ES-I3 (cell line): Measurements from ENCODE around the gene MAN1A1.
"Not testable (repeated sequence)": the region's sequence is repeated elsewhere in the genome, so short reads cannot be mapped to it uniquely, and the experiment has no call there.

Experiments used
- H3K36me3 ChIP-seq: 2 replicates; pipeline ENCODE4 v1.6.1; 2013; ENCODE audit warnings: mild to moderate bottlenecking, low read length, control low read depth, moderate library complexity; ENCODE audit not compliant: insufficient read depth
- H3K4me1 ChIP-seq: 2 replicates; pipeline ENCODE4 v1.6.1; 2013; ENCODE audit warnings: mild to moderate bottlenecking, control low read depth, low read length; ENCODE audit not compliant: insufficient read depth
- H3K9ac ChIP-seq: 2 replicates; pipeline ENCODE4 v1.6.1; 2013; ENCODE audit warnings: low read depth, mild to moderate bottlenecking, low read length, moderate library complexity
- H3K9me3 ChIP-seq: 2 replicates; pipeline ENCODE4 v1.6.1; 2013; ENCODE audit warnings: mild to moderate bottlenecking, low read length, moderate library complexity; ENCODE audit not compliant: control insufficient read depth, insufficient read depth

Gene MAN1A1

GRCh38 chr6:119349361-119350201, at the start of gene MAN1A1:
Gene MAN1A1, minus strand, starts transcription at chr6:119349761. Its CDS starts 696 bp downstream, at chr6:119349065.
- no peaks in the 10 kb centered on the region for H3K36me3 ChIP-seq
- H3K4me1 ChIP-seq, result peaks cover 7% of the 10 kb centered on the region
- peak within 1 kb of the TSS; percentile 72 for H3K9ac ChIP-seq
- H3K9me3 ChIP-seq, result no peaks in the 10 kb centered on the region

- Histone ChIP-seq H3K9ac (no peak overlapping the region), H3K9me3 (peaks cover 13% of the 10 kb centered on the region), H3K4me1 (no peaks in the 10 kb centered on the region), H3K36me3 (no peaks in the 10 kb centered on the region)
These were observed 45.6 kb upstream of the MAN1A1 start for GRCh38 chr6:119395192-119395591.

DNA sequence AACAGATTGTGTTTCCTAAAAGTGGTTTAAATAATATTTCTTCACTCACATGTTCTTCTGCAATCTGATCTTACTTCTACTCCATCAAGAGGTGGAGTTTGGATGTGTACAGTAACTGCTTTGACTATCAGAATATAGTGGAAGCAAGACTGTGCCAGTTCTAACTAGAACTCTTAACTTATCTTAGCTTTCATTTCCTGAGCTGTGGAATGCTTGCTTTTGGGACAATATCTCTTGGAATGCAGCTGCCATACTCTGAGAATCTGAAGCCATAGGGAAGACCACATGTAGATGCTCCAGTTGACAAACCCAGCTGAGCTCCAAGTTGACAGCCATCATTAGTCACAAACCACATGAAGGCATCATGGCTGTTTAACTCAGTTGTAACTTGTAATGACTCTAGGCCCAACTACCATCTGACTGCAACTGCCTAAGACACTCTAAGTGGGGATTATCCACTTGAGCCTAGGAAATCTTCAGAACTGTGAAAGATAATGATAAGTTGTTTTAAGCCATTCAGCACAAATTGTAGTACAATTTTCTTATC, 40.8 kb upstream of the MAN1A1 start:
- Histone ChIP-seq H3K4me1 (no peaks in the 10 kb centered on the region), H3K9me3 (no peaks in the 10 kb centered on the region; the same call in 1 of the 2 replicates), H3K36me3 (no peaks in the 10 kb centered on the region), H3K9ac (no peak overlapping the region)

- no peak overlapping the region for H3K9ac ChIP-seq
These were observed 36.4 kb upstream of the MAN1A1 start for GRCh38 chr6:119385994-119386393.

GRCh38 chr6:119384444-119384843, 34.9 kb upstream of the MAN1A1 start:
- no peaks in the 10 kb centered on the region for H3K36me3 ChIP-seq
- no peaks in the 10 kb centered on the region for H3K9me3 ChIP-seq
- H3K4me1 ChIP-seq, result no peaks in the 10 kb centered on the region
- H3K9ac ChIP-seq, result no peak overlapping the region

More at GRCh38 chr6:119385994-119386393, 36.4 kb upstream of the MAN1A1 start:
- no peaks in the 10 kb centered on the region for H3K4me1 ChIP-seq
- no peaks in the 10 kb centered on the region for H3K9me3 ChIP-seq
- no peaks in the 10 kb centered on the region for H3K36me3 ChIP-seq

GRCh38 chr6:119379809-119380208, 30.2 kb upstream of the MAN1A1 start:
- Histone ChIP-seq H3K9me3 (no peaks in the 10 kb centered on the region), H3K4me1 (no peaks in the 10 kb centered on the region), H3K9ac (no peak overlapping the region), H3K36me3 (no peaks in the 10 kb centered on the region)

DNA sequence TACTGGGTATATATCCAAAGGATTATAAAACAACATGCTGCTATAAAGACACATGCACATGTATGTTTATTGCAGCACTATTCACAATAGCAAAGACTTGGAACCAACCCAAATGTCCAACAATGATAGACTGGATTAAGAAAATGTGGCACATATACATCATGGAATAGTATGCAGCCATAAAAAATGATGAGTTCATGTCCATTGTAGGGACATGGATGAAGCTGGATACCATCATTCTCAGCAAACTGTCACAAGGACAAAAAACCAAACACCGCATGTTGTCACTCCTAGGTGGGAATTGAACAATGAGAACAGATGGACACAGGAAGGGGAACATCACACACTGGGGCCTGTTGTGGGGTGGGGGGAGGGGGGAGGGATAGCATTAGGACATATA, 27.5 kb upstream of the MAN1A1 start:
- H3K9me3 ChIP-seq, result not testable (repeated sequence)

DNA sequence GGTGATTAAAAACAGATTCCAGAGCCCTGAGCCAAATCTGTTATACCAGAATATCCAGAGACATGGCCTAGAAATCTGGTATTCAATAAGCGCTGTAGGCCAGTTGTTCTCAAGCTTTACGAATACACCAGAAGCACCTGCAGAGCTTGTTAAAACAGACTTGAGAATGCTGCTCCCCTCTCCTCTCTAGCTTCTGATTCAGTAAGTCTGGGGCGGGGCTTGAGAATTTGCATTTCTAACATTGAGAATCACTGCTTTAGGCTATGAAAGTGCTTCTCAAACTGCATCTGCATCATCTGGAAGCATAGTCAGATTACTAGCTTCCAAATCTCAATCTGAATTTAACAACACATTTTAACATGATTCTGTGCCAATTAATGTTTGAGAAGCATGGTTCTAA, 20.5 kb upstream of the MAN1A1 start:
- H3K36me3 ChIP-seq, result no peaks in the 10 kb centered on the region
- no peaks in the 10 kb centered on the region for H3K9me3 ChIP-seq
- H3K4me1 ChIP-seq, result peaks cover 8% of the 10 kb centered on the region

More for the DNA sequence above, 27.5 kb upstream of the MAN1A1 start:
- H3K4me1 ChIP-seq, H3K9ac ChIP-seq, H3K36me3 ChIP-seq: not testable (repeated sequence)

DNA sequence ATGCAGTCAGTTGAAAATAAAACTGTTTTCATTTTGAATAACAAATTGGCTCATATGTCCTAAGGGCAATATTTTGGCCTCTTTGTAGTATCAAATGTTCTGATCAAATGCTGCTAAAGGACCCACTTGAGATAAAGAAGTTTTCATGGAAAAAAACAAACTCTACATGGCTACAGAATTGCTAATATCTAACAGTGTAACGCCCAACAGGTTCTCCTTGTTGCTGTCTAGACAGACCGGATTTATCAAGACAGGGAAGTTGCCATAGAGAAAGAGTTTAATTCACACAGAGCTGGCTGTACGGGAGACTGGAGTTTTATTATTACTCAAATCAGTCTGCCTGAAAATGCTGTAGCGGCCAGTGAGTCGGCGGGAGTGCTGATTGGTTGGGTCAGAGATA, 19.4 kb upstream of the MAN1A1 start:
- no peak overlapping the region for H3K9ac ChIP-seq
- H3K36me3 ChIP-seq, result no peaks in the 10 kb centered on the region
- no peaks in the 10 kb centered on the region for H3K9me3 ChIP-seq
- peaks cover 8% of the 10 kb centered on the region for H3K4me1 ChIP-seq

More for the DNA sequence above, 20.5 kb upstream of the MAN1A1 start:
- no peak overlapping the region for H3K9ac ChIP-seq

GRCh38 chr6:119361209-119361608, 11.6 kb upstream of the MAN1A1 start:
- H3K9ac ChIP-seq, result no peak overlapping the region
- H3K36me3 ChIP-seq, result no peaks in the 10 kb centered on the region
- H3K9me3 ChIP-seq, result no peaks in the 10 kb centered on the region
- H3K4me1 ChIP-seq, result no peaks in the 10 kb centered on the region

DNA sequence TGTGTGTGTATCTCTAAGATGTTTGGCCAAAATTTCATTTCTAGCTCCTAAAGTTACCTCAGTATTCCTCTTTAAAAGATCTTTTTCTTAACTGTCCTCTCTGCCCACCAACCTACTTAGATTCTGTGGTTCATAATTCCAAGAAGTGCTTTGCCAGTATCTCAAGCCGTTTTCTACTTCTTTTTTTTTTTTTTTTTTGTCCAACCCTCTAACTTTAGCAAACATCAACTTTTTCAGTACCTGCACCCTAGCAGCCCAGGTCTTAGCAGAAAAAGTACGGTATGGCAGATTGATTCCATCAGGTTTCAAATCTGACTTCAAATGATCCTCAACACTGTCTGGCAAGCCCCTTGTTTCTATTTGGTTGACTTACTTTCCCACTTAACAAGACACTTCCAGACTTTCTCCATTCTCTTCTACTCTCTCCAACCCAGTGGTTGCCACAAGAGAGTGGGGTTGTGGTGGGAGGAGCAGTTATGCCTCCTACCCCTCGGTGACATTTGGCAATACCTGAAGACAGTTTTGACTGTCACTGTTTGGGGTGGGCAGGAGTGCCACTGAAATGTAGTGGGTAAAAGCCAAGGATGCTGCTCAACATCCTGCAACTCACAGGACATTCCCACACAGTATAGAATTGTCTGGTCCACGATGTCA, 10.8 kb upstream of the MAN1A1 start:
- no peaks in the 10 kb centered on the region for H3K36me3 ChIP-seq
- H3K9me3 ChIP-seq, result no peaks in the 10 kb centered on the region
- H3K4me1 ChIP-seq, result no peaks in the 10 kb centered on the region
- no peak overlapping the region for H3K9ac ChIP-seq

DNA sequence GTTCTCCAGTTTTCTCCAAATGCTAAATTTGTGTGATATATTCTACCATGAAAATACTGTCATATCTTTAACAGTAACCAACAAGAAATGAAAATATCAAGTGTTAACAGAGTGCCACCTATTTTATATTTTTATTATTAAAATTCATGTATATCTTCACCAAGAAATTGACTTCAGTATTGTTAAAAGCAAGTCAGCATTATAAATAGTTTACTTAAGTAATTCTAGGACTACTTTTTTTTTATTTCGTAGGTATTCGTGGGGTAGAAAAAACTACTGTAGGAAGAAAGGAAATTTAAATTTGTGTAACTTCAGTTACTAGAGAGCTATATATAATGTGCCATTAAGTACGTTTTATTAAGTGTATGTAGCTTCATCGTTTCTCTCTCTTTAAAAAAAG, 6.3 kb upstream of the MAN1A1 start:
- Histone ChIP-seq H3K4me1 (peaks cover 3% of the 10 kb centered on the region; the same call in 1 of the 2 replicates), H3K9ac (no peak overlapping the region), H3K36me3 (no peaks in the 10 kb centered on the region), H3K9me3 (no peaks in the 10 kb centered on the region)

DNA sequence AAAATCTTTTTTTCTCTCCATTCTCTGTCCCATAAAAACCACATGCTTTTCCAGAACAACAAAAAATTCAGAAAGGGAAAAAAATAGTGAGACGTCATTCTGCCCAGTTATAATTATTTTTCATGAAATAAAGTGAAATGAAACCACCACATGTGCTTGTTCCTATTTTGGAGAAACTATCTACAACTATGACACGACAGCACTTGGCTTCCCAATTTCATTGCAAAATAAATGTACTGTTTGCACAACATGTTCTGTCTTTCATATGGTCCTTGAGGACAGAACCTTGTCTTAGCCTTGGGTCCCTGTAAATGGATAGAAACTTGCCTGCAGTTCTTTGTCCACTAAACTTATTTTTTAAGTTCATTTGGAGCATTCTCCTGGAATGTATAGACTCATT, 5.6 kb upstream of the MAN1A1 start:
- Histone ChIP-seq H3K9me3 (no peaks in the 10 kb centered on the region), H3K9ac (no peak overlapping the region), H3K4me1 (peaks cover 3% of the 10 kb centered on the region), H3K36me3 (no peaks in the 10 kb centered on the region)

DNA sequence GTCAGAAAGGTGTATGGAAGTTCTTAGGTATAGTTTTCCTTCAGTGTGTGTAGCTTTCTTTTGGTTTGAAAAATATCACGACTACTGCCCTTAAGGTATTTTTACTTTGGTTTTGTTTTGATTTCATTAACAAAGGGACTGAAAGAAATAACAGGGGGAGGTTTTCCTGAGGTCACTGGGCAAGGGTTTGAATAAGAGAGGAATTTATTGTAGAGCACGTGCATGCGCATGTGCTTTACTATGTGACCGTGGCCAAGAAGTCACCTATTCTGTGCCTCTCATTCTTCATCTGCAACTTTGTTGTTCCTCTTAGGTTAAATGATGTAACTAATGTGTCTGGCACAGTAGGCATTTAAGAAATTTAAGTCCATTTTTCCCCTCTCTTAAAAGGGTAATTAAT, 4.1 kb upstream of the MAN1A1 start:
- Histone ChIP-seq H3K9me3 (no peaks in the 10 kb centered on the region), H3K36me3 (no peaks in the 10 kb centered on the region), H3K9ac (no peak overlapping the region), H3K4me1 (peaks cover 3% of the 10 kb centered on the region)

DNA sequence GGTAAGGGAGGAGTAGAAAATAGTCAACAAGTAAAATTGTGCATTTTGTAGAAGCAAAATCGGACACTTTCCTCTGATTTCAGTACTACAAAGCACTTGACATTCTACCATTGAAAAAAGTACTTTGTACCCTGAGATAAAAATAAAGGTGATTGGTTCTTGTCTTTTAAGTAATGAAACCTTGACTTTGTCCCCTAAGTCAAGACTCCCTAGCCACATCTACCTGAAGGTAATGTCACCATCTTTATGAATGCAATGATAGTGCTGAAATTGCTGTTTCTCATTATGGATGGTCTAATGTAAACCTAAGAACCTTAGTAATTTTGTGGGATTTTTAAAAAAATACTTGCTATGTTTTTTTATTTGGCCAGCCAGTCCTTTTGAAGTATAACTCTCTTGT, 2.4 kb upstream of the MAN1A1 start:
- no peaks in the 10 kb centered on the region for H3K36me3 ChIP-seq
- no peak overlapping the region for H3K9ac ChIP-seq
- peaks cover 7% of the 10 kb centered on the region for H3K4me1 ChIP-seq
- H3K9me3 ChIP-seq, result no peaks in the 10 kb centered on the region
